ENCODE results near the gene UBE2E3. TPM values are rescaled to one million over a fixed set of nuclear protein-coding genes. Genes with fewer than 3 reads are reported as not detected.
A peak's percentile ranks its signal among the peaks of the same experiment; 100 is the strongest.
"Not testable (repeated sequence)": the region's sequence is repeated elsewhere in the genome, so short reads cannot be mapped to it uniquely, and the experiment has no call there.

The UBE2E3 gene
- total RNA-seq = 10 to 100 TPM; 24.1 to 38.2 TPM
- total RNA-seq = 9.3 to 11.6 reads per million in 2 donors

- Mint-ChIP-seq H3K27ac (peak within 1 kb of the TSS; percentile 95), H3K27me3 (no peaks in the 10 kb centered on the region), H3K4me3 (peak within 1 kb of the TSS; percentile 97), H3K36me3 (ENCODE audit: low read depth) (peaks cover 2% of the 10 kb centered on the region), H3K4me1 (peaks cover 16% of the 10 kb centered on the region)
- ATAC-seq (peak; percentile 82), DNase-seq (peak; percentile 65 to 70 (median 67))
- H3K9me3 ChIP-seq (ENCODE audit: control insufficient read depth, low read length, poor library complexity, severe bottlenecking) = no peaks in the 10 kb centered on the region
Measured at GRCh38 chr2:180980106-180980942, at the start of gene UBE2E3. UBE2E3 (plus strand) TSS chr2:180980605; CDS start chr2:180982043, 1,438 bp downstream.

GRCh38 chr2:180931841-180932240 is 48.6 kb upstream of the UBE2E3 start:
- H3K27me3 Mint-ChIP-seq = peaks cover 6% of the 10 kb centered on the region
- H3K4me3 Mint-ChIP-seq = no peak overlapping the region
- no peaks in the 10 kb centered on the region for H3K9me3 ChIP-seq (ENCODE audit: control insufficient read depth, low read length, poor library complexity, severe bottlenecking)
- no peak for ATAC-seq
- DNase-seq = no peak
- H3K27ac Mint-ChIP-seq = no peak overlapping the region
- no peaks in the 10 kb centered on the region for H3K36me3 Mint-ChIP-seq (ENCODE audit: low read depth)
- peaks cover 7% of the 10 kb centered on the region for H3K4me1 Mint-ChIP-seq

GRCh38 chr2:180933332-180933731 is 47.1 kb upstream of the UBE2E3 start:
- H3K27me3 Mint-ChIP-seq = peaks cover 6% of the 10 kb centered on the region

GRCh38 chr2:180934911-180935310 is 45.5 kb upstream of the UBE2E3 start:
- H3K4me1 Mint-ChIP-seq = peaks cover 12% of the 10 kb centered on the region
- peaks cover 3% of the 10 kb centered on the region for H3K36me3 Mint-ChIP-seq (ENCODE audit: low read depth)
- no peak overlapping the region for H3K4me3 Mint-ChIP-seq
- no peak overlapping the region for H3K27ac Mint-ChIP-seq
- no peak for ATAC-seq
- no peak for DNase-seq
- H3K27me3 Mint-ChIP-seq = peaks cover 6% of the 10 kb centered on the region
- no peaks in the 10 kb centered on the region for H3K9me3 ChIP-seq (ENCODE audit: control insufficient read depth, low read length, poor library complexity, severe bottlenecking)

More at GRCh38 chr2:180933332-180933731, 47.1 kb upstream of the UBE2E3 start:
- Mint-ChIP-seq H3K36me3 (ENCODE audit: low read depth) (no peaks in the 10 kb centered on the region), H3K4me3 (no peak overlapping the region), H3K4me1 (peaks cover 11% of the 10 kb centered on the region), H3K27ac (no peak overlapping the region)
- no peak for DNase-seq
- no peaks in the 10 kb centered on the region for H3K9me3 ChIP-seq (ENCODE audit: control insufficient read depth, low read length, poor library complexity, severe bottlenecking)
- ATAC-seq = no peak

GRCh38 chr2:180937480-180937879 is 42.9 kb upstream of the UBE2E3 start:
- not testable (repeated sequence) for H3K36me3 Mint-ChIP-seq (ENCODE audit: low read depth); H3K9me3 ChIP-seq (ENCODE audit: control insufficient read depth, low read length, poor library complexity, severe bottlenecking); H3K27me3 Mint-ChIP-seq; DNase-seq
- Mint-ChIP-seq H3K27ac (peak overlapping the region; percentile 39), H3K4me1 (peaks cover 12% of the 10 kb centered on the region), H3K4me3 (peak overlapping the region; percentile 55)
- ATAC-seq = peak; percentile 75

- no peak for ATAC-seq
- peaks cover 6% of the 10 kb centered on the region for H3K27me3 Mint-ChIP-seq
- no peak overlapping the region for H3K27ac Mint-ChIP-seq
Measured at GRCh38 chr2:180938451-180938850, 42.0 kb upstream of the UBE2E3 start.

GRCh38 chr2:180943275-180943674 is 37.1 kb upstream of the UBE2E3 start:
- Mint-ChIP-seq H3K36me3 (ENCODE audit: low read depth) (peaks cover 3% of the 10 kb centered on the region), H3K4me1 (peaks cover 3% of the 10 kb centered on the region), H3K4me3 (no peak overlapping the region), H3K27ac (no peak overlapping the region), H3K27me3 (peaks cover 10% of the 10 kb centered on the region)
- DNase-seq (no peak), ATAC-seq (no peak)
- no peaks in the 10 kb centered on the region for H3K9me3 ChIP-seq (ENCODE audit: control insufficient read depth, low read length, poor library complexity, severe bottlenecking)

More at GRCh38 chr2:180938451-180938850, 42.0 kb upstream of the UBE2E3 start:
- no peaks in the 10 kb centered on the region for H3K9me3 ChIP-seq (ENCODE audit: control insufficient read depth, low read length, poor library complexity, severe bottlenecking)
- Mint-ChIP-seq H3K4me1 (peaks cover 12% of the 10 kb centered on the region), H3K4me3 (no peak overlapping the region), H3K36me3 (ENCODE audit: low read depth) (peaks cover 3% of the 10 kb centered on the region)
- no peak for DNase-seq

GRCh38 chr2:180944372-180944771 is 36.0 kb upstream of the UBE2E3 start:
- Mint-ChIP-seq H3K36me3 (ENCODE audit: low read depth) (no peaks in the 10 kb centered on the region), H3K27ac (no peak overlapping the region), H3K27me3 (peaks cover 12% of the 10 kb centered on the region), H3K4me1 (no peaks in the 10 kb centered on the region), H3K4me3 (no peak overlapping the region)
- no peak for DNase-seq
- no peaks in the 10 kb centered on the region for H3K9me3 ChIP-seq (ENCODE audit: control insufficient read depth, low read length, poor library complexity, severe bottlenecking)
- ATAC-seq = no peak

- Mint-ChIP-seq H3K36me3 (ENCODE audit: low read depth) (no peaks in the 10 kb centered on the region), H3K4me1 (no peaks in the 10 kb centered on the region), H3K27ac (no peak overlapping the region), H3K27me3 (peaks cover 31% of the 10 kb centered on the region), H3K4me3 (no peak overlapping the region)
- DNase-seq (no peak), ATAC-seq (no peak)
- H3K9me3 ChIP-seq (ENCODE audit: control insufficient read depth, low read length, poor library complexity, severe bottlenecking) = no peaks in the 10 kb centered on the region
Measured at GRCh38 chr2:180947208-180947689, 33.2 kb upstream of the UBE2E3 start.

- ATAC-seq = no peak
- no peak overlapping the region for H3K4me3 Mint-ChIP-seq
- H3K9me3 ChIP-seq (ENCODE audit: control insufficient read depth, low read length, poor library complexity, severe bottlenecking) = no peaks in the 10 kb centered on the region
- H3K27me3 Mint-ChIP-seq = peaks cover 36% of the 10 kb centered on the region
- DNase-seq = no peak
- H3K4me1 Mint-ChIP-seq = no peaks in the 10 kb centered on the region
- H3K27ac Mint-ChIP-seq = no peak overlapping the region
- H3K36me3 Mint-ChIP-seq (ENCODE audit: low read depth) = no peaks in the 10 kb centered on the region
Measured at GRCh38 chr2:180949896-180950295, 30.5 kb upstream of the UBE2E3 start.

- H3K36me3 Mint-ChIP-seq (ENCODE audit: low read depth) = no peaks in the 10 kb centered on the region
- DNase-seq = no peak
- peaks cover 38% of the 10 kb centered on the region for H3K27me3 Mint-ChIP-seq
- no peak overlapping the region for H3K27ac Mint-ChIP-seq
- H3K4me1 Mint-ChIP-seq = no peaks in the 10 kb centered on the region
- H3K4me3 Mint-ChIP-seq = no peak overlapping the region
- ATAC-seq = no peak
- no peaks in the 10 kb centered on the region for H3K9me3 ChIP-seq (ENCODE audit: control insufficient read depth, low read length, poor library complexity, severe bottlenecking)
Measured at GRCh38 chr2:180952082-180952481, 28.3 kb upstream of the UBE2E3 start.

- peaks cover 41% of the 10 kb centered on the region for H3K27me3 Mint-ChIP-seq
- no peaks in the 10 kb centered on the region for H3K9me3 ChIP-seq (ENCODE audit: control insufficient read depth, low read length, poor library complexity, severe bottlenecking)
Measured at GRCh38 chr2:180952731-180953336, 27.6 kb upstream of the UBE2E3 start.

GRCh38 chr2:180953550-180953949 is 26.9 kb upstream of the UBE2E3 start:
- H3K9me3 ChIP-seq (ENCODE audit: control insufficient read depth, low read length, poor library complexity, severe bottlenecking) = no peaks in the 10 kb centered on the region
- Mint-ChIP-seq H3K4me3 (no peak overlapping the region), H3K4me1 (no peaks in the 10 kb centered on the region), H3K27me3 (peaks cover 39% of the 10 kb centered on the region), H3K36me3 (ENCODE audit: low read depth) (no peaks in the 10 kb centered on the region), H3K27ac (no peak overlapping the region)
- ATAC-seq (no peak), DNase-seq (no peak)

More at GRCh38 chr2:180952731-180953336, 27.6 kb upstream of the UBE2E3 start:
- H3K36me3 Mint-ChIP-seq (ENCODE audit: low read depth) = no peaks in the 10 kb centered on the region
- H3K27ac Mint-ChIP-seq = no peak overlapping the region
- H3K4me3 Mint-ChIP-seq = no peak overlapping the region
- H3K4me1 Mint-ChIP-seq = no peaks in the 10 kb centered on the region
- DNase-seq (no peak), ATAC-seq (no peak)

Data from T-helper 17 cell (primary cell).